Activated naive CD8-positive, alpha-beta T cell treated with anti-CD3 and anti-CD28 coated beads, Interleukin-2, amount 10 ng/mL, durations not matched to agents 7 days and 5 days (primary cell): ENCODE data around the gene ACOT6. TPM values are rescaled to one million over a fixed set of nuclear protein-coding genes. Genes with fewer than 3 reads are reported as not detected.

Source experiments
- ATAC-seq: fragments of 150-1000 bp; cut with Tn5 transposase; one replicate; pipeline ENCODE4 v1.10.0; 2021; ENCODE audit warnings: low read depth, moderate library complexity
- POLR2A ChIA-PET: fragments of 350-600 bp; sonication (Branson Sonifier 250); formaldehyde crosslinking; loops from one replicate; lab custom pipeline; 2021; ENCODE audit warnings: antibody characterized with exemption; lab: Charles Lee
- DNase-seq: peaks from one replicate; pipeline ENCODE4 v3.0.0; 2021
- H3K27ac Mint-ChIP-seq: one replicate; pipeline ENCODE4 v1.8.0; 2022; ENCODE audit warnings: mild to moderate bottlenecking, mixed read lengths
- H3K27me3 Mint-ChIP-seq: one replicate; pipeline ENCODE4 v1.8.0; 2022; ENCODE audit warnings: mild to moderate bottlenecking, moderate library complexity, mixed read lengths
- H3K36me3 Mint-ChIP-seq: one replicate; pipeline ENCODE4 v1.8.0; 2021; ENCODE audit warnings: mild to moderate bottlenecking, mixed read lengths
- H3K4me1 Mint-ChIP-seq: one replicate; pipeline ENCODE4 v1.8.0; 2021; ENCODE audit warnings: mixed read lengths
- H3K4me3 Mint-ChIP-seq: one replicate; pipeline ENCODE4 v1.8.0; 2022; ENCODE audit warnings: mild to moderate bottlenecking, moderate library complexity, mixed read lengths
- H3K9me3 Mint-ChIP-seq: one replicate; pipeline ENCODE4 v1.8.0; 2021; ENCODE audit warnings: mixed read lengths
- total RNA-seq, 2 experiments: library from RNA; stranded (reverse); gene quantifications; one replicate each; pipeline ENCODE4 v1.2.3, GENCODE V29; 2021

The ACOT6 gene
- total RNA-seq, 2 experiments from 2014 or later = not detected

DNA sequence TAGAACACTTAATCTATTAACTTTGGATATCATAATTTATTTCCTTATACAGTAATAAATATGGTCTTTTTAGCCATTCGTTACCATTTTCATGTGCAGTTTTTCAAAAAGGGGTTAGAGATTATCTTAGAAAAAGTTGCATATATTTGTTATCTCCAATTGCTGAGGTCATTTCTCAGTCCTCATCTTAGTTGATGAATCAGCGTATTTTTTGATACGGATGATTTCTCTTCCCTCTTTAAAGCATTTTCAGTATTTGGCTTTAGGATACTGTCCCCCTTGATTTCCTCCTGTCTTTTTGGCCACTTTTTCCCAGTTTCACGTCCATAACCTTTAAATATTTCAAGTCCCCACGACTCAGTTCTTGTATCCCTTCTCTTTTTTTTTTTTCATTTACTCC lies 54.3 kb downstream of the ACOT6 start:
- POLR2A ChIA-PET = no interaction called here
- no peak for ATAC-seq

DNA sequence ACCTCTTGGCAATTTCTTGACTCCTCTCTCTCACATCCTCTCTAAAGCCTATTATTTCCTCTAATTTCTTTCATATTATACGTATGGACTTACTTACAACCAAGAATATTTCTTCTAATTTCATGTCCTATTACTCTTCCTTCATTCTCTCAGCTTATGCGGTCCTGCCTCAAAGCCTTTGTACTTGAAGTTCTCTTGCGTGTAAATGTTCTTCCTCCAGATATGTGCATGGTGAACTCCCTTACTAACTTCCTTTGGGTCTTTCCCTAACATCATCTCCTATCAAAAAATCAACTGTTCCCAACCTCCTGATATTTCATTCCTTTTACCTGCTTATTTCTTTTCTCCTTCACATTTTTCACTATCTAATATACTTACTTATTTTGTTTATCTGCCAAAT lies 55.5 kb downstream of the ACOT6 start:
- Mint-ChIP-seq H3K36me3 (no peaks in the 10 kb centered on the region), H3K9me3 (no peaks in the 10 kb centered on the region), H3K4me1 (peaks cover 1% of the 10 kb centered on the region), H3K4me3 (no peak overlapping the region), H3K27ac (no peak overlapping the region), H3K27me3 (no peaks in the 10 kb centered on the region)
- POLR2A ChIA-PET = no interaction called here
- no peak for DNase-seq
- ATAC-seq = no peak

More for the DNA sequence above, 54.3 kb downstream of the ACOT6 start:
- H3K27me3 Mint-ChIP-seq = no peaks in the 10 kb centered on the region
- H3K4me3 Mint-ChIP-seq = no peak overlapping the region
- no peaks in the 10 kb centered on the region for H3K36me3 Mint-ChIP-seq
- DNase-seq = no peak
- H3K27ac Mint-ChIP-seq = no peak overlapping the region
- H3K9me3 Mint-ChIP-seq = no peaks in the 10 kb centered on the region
- H3K4me1 Mint-ChIP-seq = peaks cover 1% of the 10 kb centered on the region

Other genes starting within 250 kb of the ACOT6 start
- 10 to 100 TPM; 47.5 to 50.3 TPM for gene NUMB, start 154.0 kb upstream of the ACOT6 start, total RNA-seq
- gene RIOX1, start 121.6 kb upstream of the ACOT6 start, total RNA-seq = 10 to 100 TPM; 22.2 to 23.9 TPM
- gene ACOT1, start 75.4 kb upstream of the ACOT6 start, total RNA-seq = 1 to 10 TPM; 1.3 to 2.0 TPM
- gene HEATR4, start 53.6 kb upstream of the ACOT6 start, total RNA-seq = not detected
- 10 to 100 TPM; 13.4 to 14.5 TPM for gene ACOT2, start 43.3 kb upstream of the ACOT6 start, total RNA-seq
- gene ACOT4, start 20.6 kb upstream of the ACOT6 start, total RNA-seq = 1 to 10 TPM; 1.9 TPM
- 1 to 10 TPM; 6.3 TPM for gene DNAL1, start 32.5 kb downstream of the ACOT6 start, total RNA-seq
- 10 to 100 TPM; 32.1 to 34.9 TPM for gene PNMA1, start 101.9 kb downstream of the ACOT6 start, total RNA-seq
- gene PTGR2, start 239.3 kb downstream of the ACOT6 start, total RNA-seq = 1 to 10 TPM; 3.4 to 3.6 TPM